ENCODE data around the gene NFKB2. TPM values are rescaled to one million over a fixed set of nuclear protein-coding genes. Genes with fewer than 3 reads are reported as not detected.

Gene NFKB2
- total RNA-seq, 1 donor from 2014 or later: 30.9 TPM

- no peaks in the 10 kb centered on the region for H3K36me3 ChIP-seq
- H3K27ac ChIP-seq: peak overlapping the region; percentile 72
- intact Hi-C loops (cut with DNase I): no loop called here
- H3K4me3 ChIP-seq: peak overlapping the region; percentile 52
- no peak for TF ChIP-seq CTCF (IDR thresholded peaks at IDR 0.05)
- DNase-seq: no peak
- ATAC-seq: no peak
- no peaks in the 10 kb centered on the region for H3K9me3 ChIP-seq
- H3K27me3 ChIP-seq (ENCODE audit: low read depth): no peaks in the 10 kb centered on the region
- peaks cover 60% of the 10 kb centered on the region for H3K4me1 ChIP-seq
Observed at GRCh38 chr10:102435133-102435497, 39.6 kb downstream of the NFKB2 start.

- ATAC-seq (peak; percentile 32 to 42), DNase-seq (peak; percentile 71)
- TF ChIP-seq CTCF (IDR thresholded peaks at IDR 0.05): no peak
- H3K4me3 ChIP-seq: peak overlapping the region; percentile 52
- no peaks in the 10 kb centered on the region for H3K36me3 ChIP-seq
- intact Hi-C loops (cut with DNase I): no loop called here
- H3K27me3 ChIP-seq (ENCODE audit: low read depth): no peaks in the 10 kb centered on the region
- peaks cover 63% of the 10 kb centered on the region for H3K4me1 ChIP-seq
- no peaks in the 10 kb centered on the region for H3K9me3 ChIP-seq
- H3K27ac ChIP-seq: peak overlapping the region; percentile 72
Observed at GRCh38 chr10:102435529-102436233, 40.2 kb downstream of the NFKB2 start.

GRCh38 chr10:102436312-102436711 is 40.8 kb downstream of the NFKB2 start:
- DNase-seq (no peak), ATAC-seq (no peak)
- H3K4me1 ChIP-seq: peaks cover 63% of the 10 kb centered on the region
- peak overlapping the region; percentile 72 for H3K27ac ChIP-seq
- intact Hi-C loops (cut with DNase I): no loop called here
- H3K4me3 ChIP-seq: peak overlapping the region; percentile 52
- no peaks in the 10 kb centered on the region for H3K27me3 ChIP-seq (ENCODE audit: low read depth)
- TF ChIP-seq CTCF (IDR thresholded peaks at IDR 0.05): no peak
- H3K36me3 ChIP-seq: no peaks in the 10 kb centered on the region
- no peaks in the 10 kb centered on the region for H3K9me3 ChIP-seq

- intact Hi-C loops (cut with DNase I): no loop called here
- H3K27ac ChIP-seq: no peak overlapping the region
- H3K4me1 ChIP-seq: peaks cover 55% of the 10 kb centered on the region
- DNase-seq (no peak), ATAC-seq (no peak)
- H3K9me3 ChIP-seq: no peaks in the 10 kb centered on the region
- no peaks in the 10 kb centered on the region for H3K36me3 ChIP-seq
- TF ChIP-seq CTCF (IDR thresholded peaks at IDR 0.05): no peak
- H3K4me3 ChIP-seq: peak overlapping the region; percentile 52
- no peaks in the 10 kb centered on the region for H3K27me3 ChIP-seq (ENCODE audit: low read depth)
Observed at GRCh38 chr10:102437515-102437914, 42.0 kb downstream of the NFKB2 start.

- H3K9me3 ChIP-seq: no peaks in the 10 kb centered on the region
- intact Hi-C loops (cut with DNase I): no loop called here
- H3K4me3 ChIP-seq: peak overlapping the region; percentile 3
- ATAC-seq (no peak), DNase-seq (no peak)
- no peaks in the 10 kb centered on the region for H3K36me3 ChIP-seq
- peaks cover 50% of the 10 kb centered on the region for H3K4me1 ChIP-seq
- TF ChIP-seq CTCF (IDR thresholded peaks at IDR 0.05): no peak
- no peaks in the 10 kb centered on the region for H3K27me3 ChIP-seq (ENCODE audit: low read depth)
- no peak overlapping the region for H3K27ac ChIP-seq
Observed at GRCh38 chr10:102438374-102438773, 42.9 kb downstream of the NFKB2 start.
